ENCODE results near the gene MXRA5. TPM values are rescaled to one million over a fixed set of nuclear protein-coding genes. Genes with fewer than 3 reads are reported as not detected.
"Not testable (repeated sequence)": the region's sequence is repeated elsewhere in the genome, so short reads cannot be mapped to it uniquely, and the experiment has no call there.

MXRA5 gene
- total and polyA plus RNA-seq, 2 donors (not counting 1 experiment from before 2014, with no cell fraction given), result 26.8 to 40.3 TPM

DNA sequence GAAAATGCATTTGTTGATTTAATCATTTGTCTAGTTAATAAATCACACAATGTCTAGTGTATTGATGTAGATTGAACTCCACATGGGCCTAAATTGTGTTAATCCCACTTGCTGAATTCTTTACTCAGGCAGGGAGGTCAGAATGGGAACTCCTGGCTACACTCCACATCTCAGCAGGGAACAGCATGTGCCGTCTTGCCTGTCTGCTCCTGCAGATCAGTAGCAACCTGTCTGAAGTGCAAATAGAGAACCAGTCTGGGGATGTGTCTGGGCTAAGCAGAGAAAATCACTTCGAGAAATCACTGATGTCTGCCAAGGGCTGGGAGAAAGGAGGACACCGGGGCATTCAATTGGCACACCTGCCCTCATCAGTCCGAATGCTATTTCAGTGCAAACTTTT, 16.5 kb upstream of the MXRA5 start:
- TF ChIP-seq, protein P1, sequence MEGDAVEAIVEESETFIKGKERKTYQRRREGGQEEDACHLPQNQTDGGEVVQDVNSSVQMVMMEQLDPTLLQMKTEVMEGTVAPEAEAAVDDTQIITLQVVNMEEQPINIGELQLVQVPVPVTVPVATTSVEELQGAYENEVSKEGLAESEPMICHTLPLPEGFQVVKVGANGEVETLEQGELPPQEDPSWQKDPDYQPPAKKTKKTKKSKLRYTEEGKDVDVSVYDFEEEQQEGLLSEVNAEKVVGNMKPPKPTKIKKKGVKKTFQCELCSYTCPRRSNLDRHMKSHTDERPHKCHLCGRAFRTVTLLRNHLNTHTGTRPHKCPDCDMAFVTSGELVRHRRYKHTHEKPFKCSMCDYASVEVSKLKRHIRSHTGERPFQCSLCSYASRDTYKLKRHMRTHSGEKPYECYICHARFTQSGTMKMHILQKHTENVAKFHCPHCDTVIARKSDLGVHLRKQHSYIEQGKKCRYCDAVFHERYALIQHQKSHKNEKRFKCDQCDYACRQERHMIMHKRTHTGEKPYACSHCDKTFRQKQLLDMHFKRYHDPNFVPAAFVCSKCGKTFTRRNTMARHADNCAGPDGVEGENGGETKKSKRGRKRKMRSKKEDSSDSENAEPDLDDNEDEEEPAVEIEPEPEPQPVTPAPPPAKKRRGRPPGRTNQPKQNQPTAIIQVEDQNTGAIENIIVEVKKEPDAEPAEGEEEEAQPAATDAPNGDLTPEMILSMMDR (conservative IDR thresholded peaks at IDR 0.05 in 1 of 2, IDR thresholded peaks at IDR 0.05 in 1 of 2; ENCODE audit: low read depth in 1 of 2, low read length in 2 of 2), result no peak
- TF ChIP-seq EZH2 (IDR thresholded peaks at IDR 0.05; ENCODE audit: low read length, missing control alignments), result no peak
- no peaks in the 10 kb centered on the region for H3K79me2 ChIP-seq (ENCODE audit: control insufficient read depth, insufficient read depth, low read length)
- no peak overlapping the region for H2AFZ ChIP-seq (ENCODE audit: low read length)
- H3K36me3 ChIP-seq (ENCODE audit: control insufficient read depth, insufficient read depth, low read length), result no peaks in the 10 kb centered on the region
- no peaks in the 10 kb centered on the region for H3K9me3 ChIP-seq (ENCODE audit: control insufficient read depth, insufficient read depth, low read depth, low read length)
- no peak overlapping the region for H3K4me2 ChIP-seq (ENCODE audit: extremely low read depth, insufficient read depth, low read length)
- H3K27ac ChIP-seq (ENCODE audit: insufficient read depth, low read length), result no peak overlapping the region
- H3K27me3 ChIP-seq (ENCODE audit: control insufficient read depth, insufficient read depth, low read length), result no peaks in the 10 kb centered on the region
- H4K20me1 ChIP-seq (ENCODE audit: control insufficient read depth, extremely low read depth, insufficient read depth, low read length), result no peaks in the 10 kb centered on the region
- H3K9ac ChIP-seq (ENCODE audit: insufficient read depth, low read length), result no peak overlapping the region
- no peak overlapping the region for H3K4me3 ChIP-seq (replicated peaks in 1 of 4; ENCODE audit: control extremely low read depth in 1 of 4, insufficient read depth in 1 of 4, low read depth in 3 of 4, low read length in 4 of 4)
- H3K4me1 ChIP-seq (ENCODE audit: control insufficient read depth, extremely low read depth, insufficient read depth, low read length), result no peaks in the 10 kb centered on the region
- no peak for DNase-seq (ENCODE audit: low read depth in 2 of 2)

DNA sequence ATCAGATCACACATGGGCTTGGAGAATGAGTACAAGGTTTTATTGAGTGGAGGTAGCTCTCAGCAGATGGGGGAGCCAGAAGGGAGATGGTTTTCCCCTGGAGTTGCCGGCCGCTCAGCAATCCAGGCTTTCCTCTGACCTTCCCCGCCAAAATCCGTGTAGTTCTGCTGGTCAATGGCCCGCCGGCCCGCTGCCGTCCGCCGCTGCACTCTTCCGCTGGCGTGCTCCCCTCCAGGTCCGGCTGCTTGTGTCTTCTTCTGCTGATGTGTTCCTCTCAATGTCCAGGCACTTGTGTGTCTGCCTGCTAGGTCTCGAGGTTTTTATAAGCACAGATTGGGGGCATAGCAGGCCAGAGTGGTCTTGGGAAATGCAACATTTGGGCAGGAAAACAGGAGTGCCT, 14.4 kb upstream of the MXRA5 start:
- Histone ChIP-seq H4K20me1 (ENCODE audit: control insufficient read depth, extremely low read depth, insufficient read depth, low read length) (no peaks in the 10 kb centered on the region), H3K4me2 (ENCODE audit: extremely low read depth, insufficient read depth, low read length) (no peak overlapping the region), H2AFZ (ENCODE audit: low read length) (no peak overlapping the region), H3K9me3 (ENCODE audit: control insufficient read depth, insufficient read depth, low read depth, low read length) (no peaks in the 10 kb centered on the region), H3K79me2 (ENCODE audit: control insufficient read depth, insufficient read depth, low read length) (no peaks in the 10 kb centered on the region), H3K36me3 (ENCODE audit: control insufficient read depth, insufficient read depth, low read length) (no peaks in the 10 kb centered on the region), H3K4me1 (ENCODE audit: control insufficient read depth, extremely low read depth, insufficient read depth, low read length) (no peaks in the 10 kb centered on the region), H3K27ac (ENCODE audit: insufficient read depth, low read length) (no peak overlapping the region), H3K4me3 (replicated peaks in 1 of 4; ENCODE audit: control extremely low read depth in 1 of 4, insufficient read depth in 1 of 4, low read depth in 3 of 4, low read length in 4 of 4) (no peak overlapping the region), H3K9ac (ENCODE audit: insufficient read depth, low read length) (no peak overlapping the region), H3K27me3 (ENCODE audit: control insufficient read depth, insufficient read depth, low read length) (no peaks in the 10 kb centered on the region)
- DNase-seq (ENCODE audit: low read depth in 2 of 2), result no peak
- TF ChIP-seq, protein P1 (conservative IDR thresholded peaks at IDR 0.05 in 1 of 2, IDR thresholded peaks at IDR 0.05 in 1 of 2; ENCODE audit: low read depth in 1 of 2, low read length in 2 of 2), result no peak
- no peak for TF ChIP-seq EZH2 (IDR thresholded peaks at IDR 0.05; ENCODE audit: low read length, missing control alignments)

DNA sequence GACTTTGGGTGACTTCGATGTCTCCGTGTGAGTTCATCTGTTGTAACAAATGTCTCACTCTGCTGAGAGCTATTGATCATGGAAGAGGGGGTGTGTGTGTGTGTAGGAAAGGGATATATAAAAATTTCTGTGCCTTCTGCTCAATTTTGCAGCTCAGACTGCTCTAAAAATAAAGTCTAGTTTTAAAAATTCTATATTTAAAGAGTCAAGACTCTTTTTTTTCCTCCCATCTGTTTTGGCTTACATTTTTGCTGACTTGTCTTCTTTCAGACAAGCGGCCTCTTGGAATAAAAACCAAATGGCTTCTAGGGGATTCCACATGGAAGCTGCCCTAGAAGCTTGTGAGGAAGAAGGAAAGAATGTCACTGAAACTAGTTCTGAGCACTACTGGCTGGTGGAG, 6.3 kb upstream of the MXRA5 start:
- not testable (repeated sequence) for H3K27me3 ChIP-seq (ENCODE audit: control insufficient read depth, insufficient read depth, low read length); DNase-seq (ENCODE audit: low read depth in 2 of 2); H3K4me2 ChIP-seq (ENCODE audit: extremely low read depth, insufficient read depth, low read length); H3K9ac ChIP-seq (ENCODE audit: insufficient read depth, low read length); H2AFZ ChIP-seq (ENCODE audit: low read length); H3K36me3 ChIP-seq (ENCODE audit: control insufficient read depth, insufficient read depth, low read length); H4K20me1 ChIP-seq (ENCODE audit: control insufficient read depth, extremely low read depth, insufficient read depth, low read length); H3K9me3 ChIP-seq (ENCODE audit: control insufficient read depth, insufficient read depth, low read depth, low read length); H3K4me3 ChIP-seq (replicated peaks in 1 of 4; ENCODE audit: control extremely low read depth in 1 of 4, insufficient read depth in 1 of 4, low read depth in 3 of 4, low read length in 4 of 4); H3K4me1 ChIP-seq (ENCODE audit: control insufficient read depth, extremely low read depth, insufficient read depth, low read length); H3K79me2 ChIP-seq (ENCODE audit: control insufficient read depth, insufficient read depth, low read length); H3K27ac ChIP-seq (ENCODE audit: insufficient read depth, low read length)

Measured in fibroblast of lung (primary cell).